NAMALWA (cell line): ENCODE measurements around the gene GSK3A.
A peak's percentile ranks its signal among the peaks of the same experiment; 100 is the strongest.

Experiments
- DNase-seq: peaks from one replicate; pipeline ENCODE4 v3.0.0-alpha.2; 2015; ENCODE audit warnings: low spot score

Gene GSK3A

DNA sequence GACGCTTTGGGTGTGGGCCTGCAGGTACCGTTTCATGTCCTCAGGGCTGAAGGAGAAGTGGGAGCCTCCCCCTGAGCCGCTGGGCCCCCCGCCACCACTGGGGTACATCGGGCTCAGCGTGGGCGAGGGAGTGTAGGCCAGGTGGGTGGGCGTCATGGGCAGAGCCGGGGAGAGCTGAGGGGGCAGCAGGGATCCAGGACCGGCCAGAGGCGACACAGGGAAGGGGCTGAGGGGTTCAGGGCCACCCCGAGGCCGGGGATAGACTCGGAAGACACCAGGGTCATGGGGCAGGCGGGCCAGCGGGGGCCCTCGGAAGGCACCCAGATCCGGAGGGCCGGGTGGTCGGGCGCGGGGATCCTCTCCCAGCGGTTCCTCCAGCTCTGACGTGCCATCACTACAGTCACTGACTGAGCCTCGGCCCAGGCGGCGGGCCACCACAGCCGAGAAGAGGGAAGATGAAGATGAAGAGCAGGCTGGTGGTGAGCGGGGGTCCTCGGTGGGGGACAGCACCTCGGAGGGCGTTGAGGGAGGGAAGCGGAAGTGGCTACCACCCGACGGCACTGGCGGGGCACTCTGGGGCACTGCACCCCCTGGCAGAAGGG lies 6.8 kb upstream of the GSK3A start:
- DNase-seq = no peak

DNA sequence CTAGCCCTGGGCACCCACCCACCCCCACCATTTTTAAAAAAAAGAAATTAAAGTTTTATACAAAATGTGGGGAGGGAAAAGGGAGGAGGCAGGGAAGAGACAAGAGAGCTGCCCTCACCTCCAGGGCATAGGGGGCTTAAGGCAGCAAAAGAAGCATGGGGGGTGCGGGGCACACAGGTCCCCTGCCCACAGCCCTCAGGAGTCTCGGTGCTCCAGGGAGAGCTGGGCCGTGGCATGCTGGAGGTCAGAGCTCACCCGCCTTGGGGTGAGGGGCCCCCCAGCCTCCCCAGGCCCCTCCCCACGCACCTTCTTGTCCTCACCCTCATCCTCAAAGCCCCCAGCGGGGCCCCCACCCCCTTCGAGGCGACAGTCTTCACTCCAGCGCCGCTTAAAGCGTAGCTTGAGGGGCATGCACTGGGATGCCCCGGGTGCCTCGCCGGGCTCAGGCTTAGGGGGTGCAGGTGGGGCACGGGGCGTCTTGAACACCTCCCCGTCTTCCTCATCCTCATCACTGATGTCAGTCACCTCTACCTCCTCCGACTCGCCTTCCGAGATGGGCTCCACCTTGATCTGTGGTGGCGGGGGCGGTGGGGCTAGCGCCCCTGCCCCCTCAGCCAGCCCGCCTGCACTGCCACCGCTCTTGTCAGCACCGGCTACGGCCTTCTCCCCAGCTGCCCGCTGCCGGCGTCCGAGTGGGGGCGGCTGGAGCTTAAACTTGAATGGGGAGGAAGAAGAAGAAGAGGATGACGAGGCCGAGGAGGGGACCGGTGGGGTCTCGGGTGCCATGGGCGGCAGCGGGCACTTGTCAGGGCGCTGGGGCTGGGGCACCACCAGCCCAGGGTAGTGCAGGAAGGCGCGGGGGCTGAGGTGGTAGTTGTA lies 6.1 kb upstream of the GSK3A start:
- no peak for DNase-seq

DNA sequence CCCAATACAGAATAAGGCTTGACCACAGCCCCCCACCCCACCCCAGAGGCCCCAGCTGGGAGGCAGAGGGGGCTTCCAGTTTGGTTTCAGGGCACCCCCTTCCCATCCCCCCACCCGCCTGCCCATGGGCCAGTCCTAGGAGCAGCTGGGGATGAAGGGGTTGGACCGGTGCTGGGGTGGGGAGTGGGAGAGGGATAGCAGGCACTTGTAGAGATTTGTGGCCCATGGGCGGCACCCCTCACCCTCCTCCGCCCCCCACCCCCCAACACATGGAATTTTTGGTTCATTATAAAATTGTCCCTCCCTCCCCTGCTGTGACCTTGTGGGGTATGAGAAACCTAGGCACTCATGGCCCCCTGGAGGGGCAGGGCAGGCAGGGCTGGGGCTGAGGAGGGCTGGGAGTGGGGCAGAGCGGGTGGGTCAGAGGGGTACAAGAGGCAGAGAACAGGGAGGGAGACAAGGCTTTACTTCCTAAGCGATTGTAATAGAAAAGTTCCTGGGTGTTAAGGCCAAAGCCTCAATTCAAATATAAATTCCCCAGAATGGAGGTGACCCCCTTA lies 5.3 kb upstream of the GSK3A start:
- no peak for DNase-seq

DNA sequence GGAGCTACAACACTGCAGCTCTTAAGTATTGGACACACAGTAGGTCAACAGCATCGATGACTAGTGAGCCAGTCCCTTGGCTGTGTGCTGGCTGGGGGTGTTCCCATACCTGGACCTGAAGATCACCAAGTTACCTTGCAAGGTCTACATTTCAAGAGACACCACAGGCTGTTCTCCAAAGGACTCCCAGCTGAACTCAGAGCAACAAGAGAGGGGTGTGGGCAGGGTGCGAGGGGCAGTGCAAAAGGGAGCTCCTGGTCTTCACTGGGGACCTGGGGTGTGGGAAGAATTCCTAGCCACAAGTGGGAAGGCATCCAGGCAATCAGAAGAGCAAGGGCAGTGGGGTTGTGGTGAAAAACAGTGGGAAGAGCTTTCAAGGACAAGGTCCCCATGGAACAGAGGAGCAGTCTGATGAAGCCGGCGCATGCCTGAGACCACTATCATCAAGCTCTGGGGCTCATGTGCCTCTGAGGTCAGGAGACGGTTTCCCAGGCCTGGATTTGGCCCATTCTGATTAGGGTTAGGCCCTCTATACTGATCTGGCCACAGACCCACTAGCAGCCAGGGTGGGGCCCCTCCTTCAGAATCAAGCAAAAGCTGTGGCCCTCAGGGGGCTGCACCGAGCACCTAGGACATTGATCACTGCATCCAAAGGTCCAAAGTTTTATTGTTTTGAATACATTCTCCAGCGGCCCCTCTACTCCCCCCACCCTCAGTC lies 4.7 kb upstream of the GSK3A start:
- no peak for DNase-seq

DNA sequence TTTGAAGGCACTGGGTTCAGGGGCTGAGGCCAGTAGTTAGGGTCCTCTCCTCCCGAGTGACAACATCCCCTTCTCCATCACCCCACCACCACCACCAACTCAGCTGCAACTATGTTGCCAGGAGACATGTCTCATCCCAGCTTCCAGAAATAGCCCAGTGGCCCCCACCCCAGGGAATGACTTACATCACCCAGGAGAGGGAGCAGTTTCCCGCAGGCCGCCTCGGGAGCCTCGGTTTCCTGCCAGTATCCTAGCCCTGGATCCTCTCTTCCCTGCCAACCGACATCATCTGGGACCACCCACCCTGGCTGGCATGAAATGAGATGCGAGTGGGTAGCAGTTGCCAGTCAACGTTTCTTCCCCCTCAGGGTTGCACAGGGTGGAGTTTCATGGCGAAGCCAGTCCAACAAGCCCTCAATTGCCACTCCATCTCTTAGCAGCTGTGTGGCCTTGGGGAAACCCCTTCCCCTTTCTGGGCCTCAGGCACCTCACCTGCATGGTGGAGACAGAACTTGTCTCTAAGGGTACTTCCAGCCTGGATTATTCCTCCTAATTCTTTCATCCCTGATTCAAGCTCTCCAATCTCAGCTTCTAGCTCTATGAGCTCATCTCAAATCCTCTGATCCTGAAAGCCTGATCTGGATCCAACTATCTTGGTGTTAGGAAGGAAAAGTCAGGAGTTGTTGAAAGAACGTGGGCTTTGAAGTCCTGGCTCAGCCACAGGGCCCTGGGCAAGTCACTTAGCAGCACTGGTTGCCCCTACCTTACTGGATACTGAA lies 3.9 kb upstream of the GSK3A start:
- DNase-seq = no peak

DNA sequence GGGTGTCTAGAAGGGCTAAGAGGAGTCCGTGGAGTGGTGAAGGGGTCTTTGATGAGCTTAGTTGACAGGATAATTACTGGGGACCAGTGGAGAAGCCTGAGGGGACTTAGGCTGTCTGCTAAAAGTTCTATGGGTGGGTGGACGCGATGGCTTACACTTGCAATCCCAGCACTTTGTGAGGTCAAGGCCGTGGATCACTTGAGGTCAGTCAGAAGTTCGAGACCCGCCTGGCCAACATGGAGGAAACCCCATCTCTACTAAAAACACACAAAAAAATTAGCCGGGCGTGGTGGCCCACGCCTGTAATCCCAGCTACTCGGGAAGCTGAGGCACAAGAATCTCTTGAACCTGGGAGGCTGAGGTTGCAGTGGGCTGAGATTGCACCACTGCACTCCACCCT lies 2.8 kb upstream of the GSK3A start:
- DNase-seq = no peak

DNA sequence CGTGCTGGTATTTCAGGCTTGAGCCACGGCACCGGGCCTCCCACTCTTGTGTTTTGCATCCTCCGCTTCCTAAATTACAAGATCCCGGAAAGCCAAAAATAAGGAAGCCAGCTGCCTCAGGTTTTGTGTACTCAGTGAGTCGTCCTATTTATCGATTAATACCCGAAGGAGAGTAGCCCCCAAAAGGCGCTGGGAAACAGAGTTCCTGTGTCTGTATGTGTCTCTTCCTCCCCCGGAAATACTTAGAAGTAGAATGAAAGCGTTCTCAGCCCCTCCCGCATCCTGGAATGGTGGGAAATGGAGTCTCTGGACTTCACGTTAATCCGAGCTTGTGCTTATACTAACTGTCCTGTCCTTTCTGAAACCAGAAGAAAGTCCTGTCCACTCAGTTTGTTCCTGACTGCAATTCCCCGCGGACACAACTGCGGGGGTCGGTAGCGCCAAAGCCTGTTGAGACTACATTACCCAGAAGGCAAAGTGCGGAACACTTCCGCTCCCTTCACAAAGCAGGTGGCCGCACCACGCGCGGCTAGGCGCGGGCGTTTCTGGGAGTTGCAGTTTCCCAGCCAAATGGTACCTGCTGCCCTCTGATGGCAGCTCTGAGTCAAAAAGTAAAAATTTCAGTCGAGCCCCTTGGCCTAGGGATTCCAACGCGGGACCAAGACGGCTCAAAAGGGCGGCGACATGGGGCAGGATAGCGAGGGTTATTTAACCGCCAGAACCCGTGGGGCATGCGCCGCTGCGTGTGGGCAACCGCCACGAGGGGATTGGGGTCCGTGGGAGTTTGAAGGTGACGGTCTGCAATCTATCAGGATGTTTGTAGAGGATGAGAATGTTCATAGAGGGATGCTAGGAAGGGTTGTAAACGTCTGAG lies 2.2 kb upstream of the GSK3A start:
- peak; percentile 98 for DNase-seq

DNA sequence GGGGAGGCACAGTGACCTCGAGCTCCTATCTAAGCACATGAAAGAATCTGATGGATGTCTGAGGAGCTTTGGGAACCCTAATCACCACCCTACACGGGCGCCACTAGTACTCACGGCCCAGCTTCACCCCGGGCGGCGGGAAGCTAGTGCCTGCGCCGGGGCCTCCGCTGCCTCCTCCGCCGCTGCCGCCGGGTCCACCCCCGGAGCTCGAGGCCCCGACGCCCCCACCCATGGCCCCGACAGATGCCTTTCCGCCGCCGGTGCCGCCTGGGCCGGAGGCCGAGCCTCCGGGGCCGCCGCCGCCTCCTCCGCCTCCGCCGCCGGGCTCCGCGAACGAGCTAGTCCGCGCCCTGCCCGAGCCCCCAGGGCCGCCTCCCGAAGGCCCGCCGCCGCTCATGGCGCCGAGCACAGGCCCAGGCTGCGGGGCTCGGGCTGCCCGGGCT lies 312 bp downstream of the GSK3A start:
- no peak for DNase-seq

DNA sequence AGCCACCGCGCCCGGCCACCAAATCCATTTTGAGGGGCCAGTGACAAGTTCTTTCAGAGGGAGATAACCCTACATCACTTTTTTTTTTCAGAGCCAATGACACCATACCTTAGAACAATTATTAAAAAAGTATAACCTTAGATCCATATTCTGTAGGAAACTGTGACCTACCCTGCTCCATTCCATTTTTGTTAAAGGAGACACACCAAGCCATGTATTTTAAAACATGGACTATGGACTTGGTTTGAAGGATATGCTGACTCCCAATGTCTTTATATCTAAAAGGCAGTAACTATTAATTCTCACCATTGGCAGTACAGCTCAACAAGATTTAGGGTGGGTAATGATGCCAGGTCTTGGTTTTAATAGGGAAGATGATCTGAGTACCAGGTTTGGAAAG lies 1.1 kb downstream of the GSK3A start:
- DNase-seq = no peak

DNA sequence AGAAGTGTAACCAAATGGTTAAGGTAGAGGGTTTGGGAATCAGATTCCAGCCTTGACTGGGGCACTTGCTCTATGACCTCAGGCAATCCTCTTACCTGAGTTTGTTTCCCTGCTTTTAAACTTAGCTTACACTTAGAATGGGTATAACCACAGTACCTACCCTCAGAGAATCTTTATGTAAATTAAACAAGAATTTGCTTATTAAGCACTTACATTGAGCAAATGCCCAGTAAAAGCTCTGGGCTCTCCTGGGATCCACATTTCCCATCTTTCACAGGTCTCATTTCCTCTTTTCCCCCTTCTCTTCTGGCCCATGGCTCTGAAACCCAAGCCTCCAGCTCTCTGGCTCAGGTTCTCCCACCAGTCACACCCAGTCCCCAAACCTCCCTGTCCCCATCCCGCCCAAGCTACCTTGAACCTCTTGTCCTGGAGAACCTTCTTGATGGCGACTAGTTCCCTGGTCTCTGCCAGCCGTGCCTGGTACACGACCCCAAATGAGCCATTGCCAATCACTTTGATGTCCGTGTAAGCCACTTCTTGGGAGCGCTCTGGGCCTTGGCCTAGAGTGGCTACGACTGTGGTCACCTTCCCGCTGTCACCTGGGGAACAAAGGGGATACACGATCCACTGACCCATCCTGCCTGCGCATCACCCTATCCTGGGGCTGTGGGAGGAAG lies 2.7 kb downstream of the GSK3A start:
- DNase-seq = no peak

DNA sequence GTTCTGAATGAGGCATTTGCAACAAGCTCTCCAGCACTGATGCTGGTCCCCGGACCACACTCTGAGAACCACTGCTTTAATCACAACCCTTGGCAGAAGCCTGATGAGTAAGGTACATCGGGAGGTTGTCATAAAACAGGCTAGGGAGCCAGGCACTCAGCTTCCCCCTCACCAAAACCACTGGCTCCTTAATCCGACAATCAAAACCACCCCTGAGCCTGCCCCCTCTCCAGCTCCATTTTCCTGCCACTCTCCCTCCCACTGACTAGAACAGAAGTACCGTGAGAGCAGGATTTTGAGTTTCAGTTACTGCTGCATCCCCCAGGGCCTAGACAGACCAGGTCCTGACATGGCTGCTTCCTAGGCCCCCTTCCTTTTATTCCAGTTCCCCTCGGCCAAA lies 7.2 kb downstream of the GSK3A start:
- DNase-seq = no peak

DNA sequence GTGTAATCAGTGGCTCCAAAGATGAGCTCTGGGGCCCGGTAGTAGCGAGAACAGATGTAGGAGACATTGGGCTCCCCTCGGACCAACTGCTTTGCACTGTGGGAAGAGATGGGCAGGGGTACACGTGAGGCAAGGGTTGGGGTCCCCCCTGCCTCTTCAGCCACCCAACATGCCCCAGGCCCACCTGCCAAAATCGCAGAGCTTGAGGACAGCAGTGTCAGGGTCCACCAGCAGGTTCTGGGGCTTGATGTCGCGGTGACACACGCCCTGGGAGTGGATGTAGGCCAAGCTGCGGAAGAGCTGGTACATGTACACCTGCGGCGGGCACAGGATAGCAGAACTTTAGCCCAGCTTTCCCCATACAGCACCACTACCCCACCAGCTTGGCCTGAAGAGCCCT lies 8.0 kb downstream of the GSK3A start:
- DNase-seq = no peak

DNA sequence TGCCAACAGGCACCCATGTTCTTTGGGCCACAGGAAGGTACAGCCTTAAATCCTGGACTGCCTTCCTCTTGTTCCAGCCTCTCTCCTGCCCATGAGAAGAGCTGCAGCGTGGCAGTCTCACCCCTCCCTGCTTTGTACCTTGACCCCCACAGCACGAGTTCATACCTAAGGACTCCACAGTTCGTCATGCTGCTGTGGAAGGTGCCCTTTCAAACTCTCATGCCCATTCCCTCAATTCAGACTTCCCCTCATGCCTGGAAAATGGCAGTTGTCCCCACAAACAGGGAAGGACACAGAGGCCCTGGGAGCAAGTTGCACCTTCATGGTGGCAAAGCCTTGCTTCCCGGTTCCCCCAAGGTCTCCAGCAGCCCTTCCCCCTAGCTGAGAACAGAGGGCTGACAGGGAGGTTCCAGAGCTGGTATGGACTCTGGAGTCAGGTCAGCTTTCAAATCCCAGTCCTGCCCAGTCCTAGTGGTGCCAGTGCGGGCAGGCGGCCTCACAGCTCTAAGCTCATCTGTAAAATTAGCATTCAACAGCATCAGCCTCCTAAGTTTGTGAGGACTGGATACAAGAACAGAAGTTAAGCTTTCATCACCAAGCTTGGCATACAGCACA lies 8.6 kb downstream of the GSK3A start:
- DNase-seq = no peak

DNA sequence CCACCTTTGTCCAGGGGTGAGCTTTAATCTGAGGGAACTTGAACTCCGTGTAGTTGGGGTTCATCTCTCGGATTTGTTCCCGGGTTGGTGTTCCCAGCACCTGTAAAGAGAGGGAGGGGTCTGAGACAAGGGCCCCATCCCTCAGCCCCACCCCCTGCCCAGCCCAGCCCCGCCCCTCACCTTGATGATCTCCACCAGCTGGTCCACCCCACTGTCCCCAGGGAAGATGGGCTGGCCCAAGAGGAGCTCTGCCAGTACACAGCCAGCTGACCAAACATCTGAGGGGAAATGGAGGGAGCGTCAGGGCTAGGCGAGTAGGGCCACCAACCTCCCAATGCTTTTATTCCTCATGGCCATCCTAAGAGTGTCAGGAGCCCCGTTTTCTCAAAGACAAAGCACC lies 9.3 kb downstream of the GSK3A start:
- DNase-seq = no peak

DNA sequence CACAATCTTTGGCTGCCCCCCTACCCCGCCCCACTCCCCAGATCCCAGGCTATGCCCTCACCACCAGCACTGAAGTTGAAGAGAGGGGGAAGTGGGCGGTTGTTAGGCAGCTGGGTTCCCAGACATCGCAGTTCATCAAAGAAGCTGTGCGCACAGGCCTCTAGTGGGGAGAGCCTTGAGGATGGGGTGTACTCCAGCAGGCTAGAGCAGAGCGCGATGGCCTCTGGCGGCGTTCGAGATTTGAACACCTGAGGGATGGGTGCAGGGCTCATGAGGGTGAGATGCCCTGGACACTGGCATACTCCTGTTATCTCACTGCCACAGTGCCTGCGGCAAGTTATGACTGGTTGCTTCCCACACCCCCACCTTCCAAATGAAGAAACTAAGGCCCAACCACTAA lies 10.0 kb downstream of the GSK3A start:
- DNase-seq = no peak

DNA sequence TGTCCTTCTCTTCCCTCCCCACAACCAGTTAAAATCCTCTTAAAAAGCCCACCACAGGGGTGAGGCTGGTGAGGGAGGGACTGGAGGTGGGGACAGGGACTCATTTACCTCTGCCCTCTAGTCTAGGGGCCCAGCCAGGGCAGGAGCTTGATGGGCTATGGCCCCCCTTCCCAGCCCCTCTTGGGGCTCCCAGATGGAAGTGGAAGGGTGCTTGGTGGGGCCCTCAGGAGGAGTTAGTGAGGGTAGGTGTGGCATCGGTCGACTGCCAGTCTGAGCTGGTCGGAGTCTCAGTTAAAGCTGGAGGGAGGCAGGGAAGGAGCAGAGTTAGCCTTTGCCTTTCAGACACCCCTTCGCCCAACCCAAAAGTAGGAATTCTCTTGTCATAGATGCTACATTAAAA lies 11.8 kb downstream of the GSK3A start:
- no peak for DNase-seq

DNA sequence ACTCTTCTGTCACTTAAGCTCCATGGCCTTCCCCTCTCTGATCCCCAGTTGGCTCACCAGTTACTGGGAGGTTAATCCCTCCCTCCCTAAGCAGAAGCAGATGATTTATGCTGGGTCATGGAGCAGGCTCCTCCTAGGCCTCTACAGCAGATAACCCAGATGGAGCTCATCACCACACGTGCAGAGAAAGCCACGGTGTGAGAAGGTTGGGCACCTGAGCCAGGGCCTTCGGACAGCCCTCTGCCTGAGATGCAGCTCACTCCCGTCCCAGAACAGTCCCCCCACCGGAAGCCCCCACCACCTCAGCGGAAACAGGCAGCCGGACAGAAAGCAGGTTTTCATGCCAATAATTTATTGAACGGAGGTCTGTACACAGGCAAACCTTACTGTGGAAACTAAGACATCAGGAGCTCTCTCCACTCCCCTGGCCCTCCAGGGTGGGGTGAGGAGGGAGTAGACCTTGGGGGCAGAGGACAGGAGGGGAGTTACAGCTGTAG lies 12.5 kb downstream of the GSK3A start:
- DNase-seq = no peak

DNA sequence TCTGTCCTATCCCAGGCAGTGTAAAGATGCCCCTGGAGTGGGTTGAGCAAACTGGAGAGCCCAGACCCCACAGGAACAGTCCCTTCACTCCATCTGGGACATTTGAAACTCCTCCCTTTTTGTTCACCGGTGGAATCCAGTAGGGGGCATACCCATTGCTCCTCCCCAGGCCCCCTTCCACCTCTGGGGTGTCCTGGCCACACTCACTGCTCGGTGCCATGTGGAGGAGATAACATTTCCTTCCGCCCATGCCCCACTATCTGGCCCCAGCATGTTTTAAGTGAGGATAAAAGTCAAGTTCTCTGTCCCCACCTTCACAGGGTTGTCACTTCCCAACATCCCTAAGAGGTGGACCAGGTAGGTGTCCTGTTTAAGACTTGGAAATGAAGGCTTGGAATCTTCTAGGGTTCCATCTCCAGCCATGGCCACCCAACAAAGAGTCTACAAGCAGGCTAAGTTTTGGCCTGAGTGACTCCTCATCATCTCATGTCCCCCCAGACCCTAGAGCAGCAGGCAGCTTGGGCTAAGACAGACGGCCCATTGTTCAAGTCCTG lies 13.0 kb downstream of the GSK3A start:
- DNase-seq = no peak

DNA sequence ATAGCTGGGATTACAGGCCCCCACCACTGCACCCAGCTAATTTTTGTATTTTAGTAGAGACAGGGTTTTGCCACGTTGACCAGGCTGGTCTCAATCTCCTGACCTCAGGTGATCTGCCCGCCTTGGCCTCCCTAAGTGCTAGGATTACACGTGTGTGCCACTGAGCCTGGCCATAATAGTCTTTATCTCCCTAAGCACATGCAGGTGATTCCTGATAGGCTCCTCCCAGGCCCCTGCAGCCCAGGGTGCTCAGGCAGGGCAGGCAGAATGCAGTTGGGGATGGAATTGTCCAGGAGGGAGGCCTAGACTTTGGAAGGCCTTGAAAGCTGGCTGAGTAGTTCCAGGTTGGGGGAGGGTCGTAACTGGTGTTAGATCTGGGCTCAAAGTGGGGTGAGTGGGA lies 13.8 kb downstream of the GSK3A start:
- DNase-seq = no peak

DNA sequence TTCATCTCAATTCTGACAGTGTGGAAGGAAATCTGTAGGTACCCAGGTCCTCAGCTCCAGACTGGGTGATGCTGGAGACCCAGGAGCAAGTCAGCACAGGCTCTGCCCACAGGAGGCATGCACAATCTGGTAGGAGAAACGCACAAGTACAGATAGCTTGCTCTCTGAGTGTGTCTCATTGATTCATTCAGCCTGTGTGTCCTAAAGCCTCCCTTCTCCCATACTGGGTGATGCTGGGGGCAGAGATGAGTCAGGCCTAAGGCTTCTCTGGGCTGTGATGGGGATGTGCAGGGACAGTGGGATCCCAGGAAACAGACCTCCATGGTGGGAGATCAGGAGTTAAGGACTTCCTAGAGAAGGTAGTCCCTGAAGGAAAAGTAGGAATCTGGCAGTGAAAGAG lies 15.5 kb downstream of the GSK3A start:
- DNase-seq = no peak
